ENCODE data around the gene NAV2.

NAV2 gene

DNA sequence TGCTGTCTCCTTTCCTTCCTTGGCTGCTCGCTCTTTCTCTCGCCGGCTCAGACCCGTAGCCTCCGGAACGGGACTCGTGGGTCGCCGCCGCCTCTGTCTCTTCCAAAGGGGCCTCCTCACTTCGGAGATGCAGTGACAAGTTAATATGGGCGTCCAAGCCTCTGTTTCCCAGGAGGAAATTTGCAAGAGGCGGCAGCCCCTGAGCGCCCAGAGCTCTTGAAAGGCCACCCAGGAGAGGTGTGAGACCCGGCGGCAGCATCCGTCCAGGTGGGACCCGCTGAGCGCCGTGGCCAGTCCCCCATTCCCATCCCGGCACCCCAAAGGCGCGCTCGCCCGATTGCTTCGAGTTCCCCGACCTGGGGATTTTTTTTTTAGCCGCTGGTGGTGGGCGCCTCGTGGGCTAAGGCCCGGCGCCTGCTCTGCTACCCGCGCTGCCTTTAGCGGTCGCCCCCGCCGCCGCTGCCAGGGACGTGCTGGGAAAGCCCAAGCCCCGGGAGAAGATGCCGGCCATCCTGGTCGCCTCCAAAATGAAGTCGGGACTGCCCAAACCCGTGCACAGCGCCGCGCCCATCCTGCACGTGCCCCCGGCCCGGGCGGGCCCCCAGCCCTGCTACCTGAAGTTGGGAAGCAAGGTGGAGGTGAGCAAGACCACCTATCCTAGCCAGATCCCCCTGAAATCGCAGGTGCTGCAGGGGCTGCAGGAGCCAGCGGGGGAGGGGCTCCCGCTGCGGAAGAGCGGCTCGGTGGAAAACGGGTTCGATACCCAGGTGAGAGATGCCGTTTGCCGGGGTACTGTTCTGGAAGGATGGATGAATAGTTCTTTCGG is 772 bp downstream of the NAV2 start:
- DNase-seq (ENCODE audit: low read depth in 1 of 2, low spot score in 1 of 2), result no peak
- in situ Hi-C loops (cut with HindIII; ENCODE audit: low pct_unique_long_range_greater_than_20kb, low sequenced_read_pairs), result no loop called here
- no peak for TF ChIP-seq JUND (IDR thresholded peaks at IDR 0.05; ENCODE audit: low read depth)

DNA sequence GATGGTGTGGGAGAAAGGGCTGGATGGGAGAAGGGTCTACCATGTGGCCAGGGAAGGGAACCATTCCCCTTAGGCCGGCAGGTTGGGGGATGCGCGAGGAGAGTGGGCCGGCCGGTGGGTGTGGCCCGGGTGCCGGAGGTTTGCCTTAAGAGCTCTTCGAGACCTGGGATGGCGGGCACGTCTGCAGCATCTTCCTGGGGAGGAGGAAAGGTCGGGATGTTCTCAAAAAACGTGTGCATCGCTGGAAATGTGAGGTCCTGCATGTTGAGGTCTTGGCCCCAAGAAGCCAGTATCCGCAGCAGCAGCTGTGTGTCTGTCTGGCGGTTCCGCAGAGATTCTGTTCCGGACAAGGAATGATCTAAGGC is 1.4 kb downstream of the NAV2 start:
- no peak for TF ChIP-seq JUND (IDR thresholded peaks at IDR 0.05; ENCODE audit: low read depth)
- in situ Hi-C loops (cut with HindIII; ENCODE audit: low pct_unique_long_range_greater_than_20kb, low sequenced_read_pairs), result no loop called here
- no peak for DNase-seq (ENCODE audit: low read depth in 1 of 2, low spot score in 1 of 2)

DNA sequence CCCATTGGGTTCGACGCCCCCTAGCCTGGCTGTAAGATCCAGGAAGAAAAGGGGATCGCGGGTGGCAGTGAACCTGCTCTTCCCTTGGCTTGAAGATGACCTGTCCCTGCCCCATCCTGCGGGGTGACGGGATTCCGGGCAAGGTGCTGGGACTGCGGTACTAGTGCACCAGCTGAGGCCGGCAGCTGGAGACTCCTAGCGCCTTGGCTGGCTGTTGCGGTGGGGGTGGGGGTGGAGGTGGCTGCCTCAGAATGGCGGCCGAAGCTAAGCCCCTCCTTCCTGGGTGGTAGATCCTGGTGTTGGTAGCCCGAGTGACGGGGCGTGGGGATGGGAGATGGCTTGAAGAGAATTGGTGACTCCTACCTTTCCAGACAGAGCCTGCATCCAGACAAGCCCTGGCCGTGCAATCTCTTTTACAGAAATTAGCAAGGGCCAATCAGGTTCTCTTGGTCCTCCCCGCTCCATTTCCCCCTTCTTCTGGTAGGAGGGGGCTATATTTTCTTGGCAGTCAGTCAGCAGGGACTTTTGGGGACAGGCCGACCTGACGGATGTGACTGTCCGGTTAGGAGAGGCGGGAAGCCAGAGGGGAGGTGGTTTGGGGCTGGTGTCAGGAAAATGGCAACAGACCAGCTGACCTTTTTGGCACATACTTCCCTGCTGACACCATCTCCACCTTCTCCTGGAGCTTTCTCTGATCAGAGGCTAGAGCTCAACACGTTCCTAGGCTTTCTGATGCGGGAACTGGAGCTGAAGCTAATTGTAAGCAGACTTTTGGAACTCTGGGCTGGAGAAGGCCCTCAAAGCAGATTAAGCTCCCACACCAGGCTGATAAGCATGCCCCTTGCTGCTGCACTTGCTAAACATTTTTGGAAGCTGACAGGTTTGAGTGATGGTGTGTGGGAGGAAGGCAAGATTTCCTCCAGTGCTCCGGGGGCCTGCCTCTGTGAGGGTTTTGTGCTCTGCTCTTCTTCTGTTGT is 2.0 kb downstream of the NAV2 start:
- in situ Hi-C loops (cut with HindIII; ENCODE audit: low pct_unique_long_range_greater_than_20kb, low sequenced_read_pairs), result no loop called here
- no peak for DNase-seq (ENCODE audit: low read depth in 1 of 2, low spot score in 1 of 2)
- no peak for TF ChIP-seq JUND (IDR thresholded peaks at IDR 0.05; ENCODE audit: low read depth)

DNA sequence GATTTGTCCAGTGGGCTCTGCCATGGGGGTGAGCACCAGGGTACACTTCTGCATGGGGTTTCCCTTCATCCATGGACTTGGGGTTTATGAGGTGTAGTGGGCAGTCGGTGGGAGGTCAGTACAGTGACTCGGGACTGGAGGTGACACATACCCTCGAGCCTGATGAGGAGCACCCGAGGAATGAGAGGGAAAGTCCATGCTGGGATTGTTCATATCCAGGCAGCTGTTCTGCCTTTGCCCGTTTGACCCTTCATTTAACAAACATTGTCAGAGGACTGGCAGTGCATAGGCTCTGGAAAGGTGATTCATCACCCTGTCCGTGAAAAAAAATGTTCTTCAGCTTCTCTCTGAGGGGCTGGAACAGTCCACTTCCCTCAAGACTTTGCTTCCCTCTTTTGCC is 2.7 kb downstream of the NAV2 start:
- DNase-seq (ENCODE audit: low read depth in 1 of 2, low spot score in 1 of 2), result no peak
- in situ Hi-C loops (cut with HindIII; ENCODE audit: low pct_unique_long_range_greater_than_20kb, low sequenced_read_pairs), result no loop called here

DNA sequence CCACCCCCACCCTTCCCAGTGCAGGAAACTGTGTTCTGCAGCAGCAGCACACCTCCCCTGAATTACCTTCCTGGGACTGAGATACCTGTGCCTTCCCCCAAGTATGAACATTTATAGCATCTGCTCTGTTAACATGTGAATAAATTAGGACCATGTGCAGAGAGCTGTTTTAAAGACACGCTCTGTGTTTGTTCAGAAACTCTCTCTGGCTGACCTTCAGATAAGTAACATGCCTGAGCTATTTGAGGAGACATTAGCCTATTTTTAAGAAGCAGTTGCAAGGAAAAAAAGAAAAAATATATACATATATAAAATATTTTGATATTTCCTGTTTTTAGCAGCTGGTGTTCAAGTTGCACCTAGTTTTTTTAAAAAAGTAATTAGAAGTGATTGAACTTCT is 5.4 kb downstream of the NAV2 start:
- in situ Hi-C loops (cut with HindIII; ENCODE audit: low pct_unique_long_range_greater_than_20kb, low sequenced_read_pairs), result no loop called here
- no peak for DNase-seq (ENCODE audit: low read depth in 1 of 2, low spot score in 1 of 2)
- TF ChIP-seq JUND (IDR thresholded peaks at IDR 0.05; ENCODE audit: low read depth), result no peak

More for the DNA sequence above, 2.7 kb downstream of the NAV2 start:
- TF ChIP-seq JUND (IDR thresholded peaks at IDR 0.05; ENCODE audit: low read depth), result no peak

DNA sequence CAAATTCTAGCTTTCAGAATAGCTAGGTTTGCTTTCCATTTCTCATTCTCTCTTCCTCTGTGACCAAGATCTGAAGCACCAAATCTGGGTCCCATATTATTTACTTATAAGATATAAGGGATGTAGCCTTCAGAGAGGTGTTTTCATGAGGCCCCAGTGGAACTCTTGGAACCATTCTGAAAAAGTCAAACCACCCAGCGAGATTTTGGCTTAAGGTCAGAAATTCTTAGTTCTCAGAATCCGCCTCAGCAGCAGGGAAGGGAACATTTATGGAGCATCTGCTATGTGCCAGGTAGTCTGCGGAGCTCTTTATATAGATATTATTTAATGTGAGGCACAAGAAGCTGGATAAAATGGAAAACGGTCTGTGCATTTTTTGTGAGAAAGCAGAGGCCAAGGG is 6.3 kb downstream of the NAV2 start:
- no peak for TF ChIP-seq JUND (IDR thresholded peaks at IDR 0.05; ENCODE audit: low read depth)
- in situ Hi-C loops (cut with HindIII; ENCODE audit: low pct_unique_long_range_greater_than_20kb, low sequenced_read_pairs), result no loop called here
- no peak for DNase-seq (ENCODE audit: low read depth in 1 of 2, low spot score in 1 of 2)

DNA sequence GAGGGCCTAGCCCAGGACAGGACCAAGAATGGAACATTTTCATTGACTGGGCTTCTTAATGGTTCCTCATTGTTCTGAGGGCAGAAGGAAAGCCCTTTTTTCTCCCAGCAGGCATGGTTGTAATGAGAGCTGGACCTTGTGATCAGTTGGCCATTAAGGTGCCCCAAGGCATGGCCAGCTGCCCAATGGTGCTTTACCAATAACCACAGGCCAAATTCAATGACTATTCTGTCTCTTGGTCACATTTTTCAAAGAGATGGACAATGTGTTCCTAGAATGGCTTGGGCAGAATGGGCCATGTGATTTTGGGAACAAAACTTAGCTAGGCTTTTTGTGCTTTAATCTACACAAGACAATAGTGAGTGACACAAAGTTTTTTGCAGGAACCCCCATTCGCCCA is 7.3 kb downstream of the NAV2 start:
- no peak for TF ChIP-seq JUND (IDR thresholded peaks at IDR 0.05; ENCODE audit: low read depth)
- in situ Hi-C loops (cut with HindIII; ENCODE audit: low pct_unique_long_range_greater_than_20kb, low sequenced_read_pairs), result no loop called here
- no peak for DNase-seq (ENCODE audit: low read depth in 1 of 2, low spot score in 1 of 2)

DNA sequence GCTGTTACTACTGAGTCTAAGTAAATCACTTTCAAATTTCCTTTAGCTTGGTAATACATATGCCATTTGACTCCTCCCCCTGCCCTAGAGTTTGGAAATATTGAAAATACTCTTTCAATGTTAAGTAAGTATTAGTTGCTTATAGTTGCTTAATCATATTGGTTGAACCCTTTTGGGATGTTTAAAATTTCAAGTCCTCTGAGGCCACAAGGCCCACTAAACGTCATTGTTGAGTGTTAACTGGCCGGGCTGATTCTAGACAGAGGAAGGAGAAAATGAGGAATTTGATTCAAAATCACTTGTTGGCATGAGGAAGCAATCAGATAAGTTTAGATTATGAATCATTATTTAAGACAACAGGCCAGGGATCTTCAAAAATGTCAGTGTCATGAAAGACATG is 8.5 kb downstream of the NAV2 start:
- in situ Hi-C loops (cut with HindIII; ENCODE audit: low pct_unique_long_range_greater_than_20kb, low sequenced_read_pairs), result no loop called here
- no peak for DNase-seq (ENCODE audit: low read depth in 1 of 2, low spot score in 1 of 2)
- TF ChIP-seq JUND (IDR thresholded peaks at IDR 0.05; ENCODE audit: low read depth), result no peak

DNA sequence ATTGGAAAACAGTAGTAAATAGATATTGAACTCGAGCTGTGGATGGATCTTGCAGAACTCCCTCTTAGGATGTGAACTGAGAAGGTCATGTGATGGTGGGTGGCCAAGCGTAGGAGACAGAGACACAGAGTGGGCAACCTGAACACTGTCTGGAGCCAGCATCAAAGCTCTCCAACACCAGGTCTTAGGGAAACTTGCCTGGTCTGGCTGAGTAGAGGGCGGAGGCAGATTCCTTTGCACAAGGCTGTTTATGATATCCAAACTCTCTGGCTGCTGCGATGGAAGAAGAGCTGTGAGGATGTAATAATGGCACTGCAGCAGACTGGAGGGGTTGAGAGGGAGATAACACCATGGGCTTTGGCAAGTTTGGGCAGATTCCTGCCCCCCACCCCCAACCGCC is 10.1 kb downstream of the NAV2 start:
- DNase-seq (ENCODE audit: low read depth in 1 of 2, low spot score in 1 of 2), result no peak
- no peak for TF ChIP-seq JUND (IDR thresholded peaks at IDR 0.05; ENCODE audit: low read depth)
- in situ Hi-C loops (cut with HindIII; ENCODE audit: low pct_unique_long_range_greater_than_20kb, low sequenced_read_pairs), result no loop called here

DNA sequence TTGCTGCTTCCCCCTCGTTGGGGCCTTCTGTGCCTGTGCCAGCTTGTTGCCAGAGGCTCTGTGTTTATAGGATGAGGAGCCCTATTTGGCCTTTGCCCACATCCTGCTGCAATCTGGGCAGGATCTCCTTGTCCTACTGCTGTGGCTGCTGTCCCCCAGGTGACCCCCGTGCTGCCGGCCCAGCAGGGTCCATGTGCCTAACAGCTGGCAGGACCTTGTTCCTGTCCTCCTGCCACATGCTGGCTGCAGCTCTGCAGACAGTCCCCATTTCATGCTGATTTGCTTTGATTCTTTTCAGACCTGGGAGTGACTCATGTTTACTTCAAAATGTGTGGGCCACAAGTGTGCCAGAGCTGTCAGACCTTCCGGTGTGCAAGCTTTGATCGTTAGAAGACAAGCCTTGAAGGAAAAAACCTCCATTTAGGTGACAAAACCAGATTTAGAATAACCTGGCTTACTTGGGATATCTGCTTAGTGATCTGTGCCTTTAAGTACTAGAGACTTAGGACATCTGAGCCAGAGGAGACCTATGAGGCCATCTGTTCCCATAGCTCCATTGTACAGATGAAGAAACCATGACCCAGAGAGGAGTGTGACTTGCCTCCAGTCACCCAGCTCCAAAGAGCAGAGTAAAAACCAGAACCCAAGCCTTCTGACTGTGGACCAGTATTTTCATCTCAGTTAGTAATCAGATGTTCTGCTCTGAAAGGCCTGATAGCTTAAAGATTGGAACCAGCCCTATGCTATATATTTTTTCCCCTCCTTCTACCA is 11.1 kb downstream of the NAV2 start:
- peak in 1 of 2 experiments; percentile 9 for DNase-seq (ENCODE audit: low read depth in 1 of 2, low spot score in 1 of 2)
- in situ Hi-C loops (cut with HindIII; ENCODE audit: low pct_unique_long_range_greater_than_20kb, low sequenced_read_pairs), result no loop called here
- TF ChIP-seq JUND (IDR thresholded peaks at IDR 0.05; ENCODE audit: low read depth), result no peak

DNA sequence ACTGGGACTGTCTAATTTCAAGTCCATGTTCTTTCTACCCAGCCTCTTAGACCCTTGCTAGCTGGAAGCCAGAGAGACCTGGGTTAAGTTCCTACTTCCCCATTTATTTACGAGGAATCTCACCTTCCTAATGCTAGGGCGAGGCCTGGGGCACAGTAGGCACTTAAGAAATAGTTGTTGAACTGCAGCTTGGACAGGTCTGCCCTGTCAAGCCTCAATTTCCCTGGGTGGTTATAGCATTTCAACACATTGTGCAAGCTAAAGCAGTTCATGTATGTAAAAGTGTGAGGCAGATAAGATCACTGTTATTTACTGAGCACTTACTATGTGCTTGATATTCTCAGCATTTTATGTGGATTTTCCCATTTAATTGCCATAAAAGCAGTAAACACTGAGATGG is 12.1 kb downstream of the NAV2 start:
- no peak for DNase-seq (ENCODE audit: low read depth in 1 of 2, low spot score in 1 of 2)
- TF ChIP-seq JUND (IDR thresholded peaks at IDR 0.05; ENCODE audit: low read depth), result no peak
- in situ Hi-C loops (cut with HindIII; ENCODE audit: low pct_unique_long_range_greater_than_20kb, low sequenced_read_pairs), result no loop called here

DNA sequence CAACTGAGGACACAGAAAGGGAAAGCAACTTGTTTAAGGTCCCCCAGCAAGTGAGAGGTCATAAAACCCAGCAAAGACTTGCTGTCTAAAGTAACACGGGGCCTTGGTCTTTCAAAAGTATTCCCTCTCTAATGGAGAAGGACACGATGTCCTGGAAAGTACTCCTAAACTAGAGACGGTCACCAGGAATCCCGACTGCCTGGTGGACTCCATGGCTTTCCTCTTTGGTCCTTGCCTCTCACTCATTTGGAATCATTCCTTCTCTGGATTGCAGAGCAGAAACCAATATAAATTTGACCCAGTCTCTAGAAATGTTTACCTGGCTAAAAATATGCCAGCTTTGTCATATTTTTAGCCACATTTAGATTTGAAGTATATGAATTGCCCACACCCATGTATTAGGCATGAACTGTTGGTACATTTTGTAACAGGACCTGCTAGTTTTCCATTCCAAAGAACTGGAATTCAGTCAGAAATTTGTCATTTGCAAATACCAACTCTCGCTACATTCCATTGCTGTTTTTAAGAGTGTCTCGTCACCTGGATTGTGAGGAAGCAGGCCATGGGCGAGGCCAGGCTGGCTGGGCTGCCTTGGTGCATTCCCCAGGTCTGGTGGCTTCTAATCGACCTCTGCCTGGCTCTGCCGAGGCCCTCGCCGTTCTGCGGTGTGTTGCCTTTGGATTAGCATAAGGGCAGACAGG is 12.9 kb downstream of the NAV2 start:
- DNase-seq (ENCODE audit: low read depth in 1 of 2, low spot score in 1 of 2), result no peak
- no peak for TF ChIP-seq JUND (IDR thresholded peaks at IDR 0.05; ENCODE audit: low read depth)
- in situ Hi-C loops (cut with HindIII; ENCODE audit: low pct_unique_long_range_greater_than_20kb, low sequenced_read_pairs), result no loop called here

All from T47D (cell line).